GM12873 (cell line): Measurements from ENCODE around the gene CSTPP1.

Source experiments
- TF ChIP-seq, protein P1 (sequence below): IDR thresholded peaks from 2 replicates; pipeline ENCODE4 v1.5.1; 2012; ENCODE audit warnings: low read depth, mild to moderate bottlenecking, moderate library complexity, low read length, control low read depth; ENCODE audit not compliant: insufficient read depth; ENCODE audit errors: missing control alignments

The CSTPP1 gene

GRCh38 chr11:46918788-46919513 is 17.6 kb upstream of the CSTPP1 start:
- TF ChIP-seq, protein P1, sequence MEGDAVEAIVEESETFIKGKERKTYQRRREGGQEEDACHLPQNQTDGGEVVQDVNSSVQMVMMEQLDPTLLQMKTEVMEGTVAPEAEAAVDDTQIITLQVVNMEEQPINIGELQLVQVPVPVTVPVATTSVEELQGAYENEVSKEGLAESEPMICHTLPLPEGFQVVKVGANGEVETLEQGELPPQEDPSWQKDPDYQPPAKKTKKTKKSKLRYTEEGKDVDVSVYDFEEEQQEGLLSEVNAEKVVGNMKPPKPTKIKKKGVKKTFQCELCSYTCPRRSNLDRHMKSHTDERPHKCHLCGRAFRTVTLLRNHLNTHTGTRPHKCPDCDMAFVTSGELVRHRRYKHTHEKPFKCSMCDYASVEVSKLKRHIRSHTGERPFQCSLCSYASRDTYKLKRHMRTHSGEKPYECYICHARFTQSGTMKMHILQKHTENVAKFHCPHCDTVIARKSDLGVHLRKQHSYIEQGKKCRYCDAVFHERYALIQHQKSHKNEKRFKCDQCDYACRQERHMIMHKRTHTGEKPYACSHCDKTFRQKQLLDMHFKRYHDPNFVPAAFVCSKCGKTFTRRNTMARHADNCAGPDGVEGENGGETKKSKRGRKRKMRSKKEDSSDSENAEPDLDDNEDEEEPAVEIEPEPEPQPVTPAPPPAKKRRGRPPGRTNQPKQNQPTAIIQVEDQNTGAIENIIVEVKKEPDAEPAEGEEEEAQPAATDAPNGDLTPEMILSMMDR, result no peak

DNA sequence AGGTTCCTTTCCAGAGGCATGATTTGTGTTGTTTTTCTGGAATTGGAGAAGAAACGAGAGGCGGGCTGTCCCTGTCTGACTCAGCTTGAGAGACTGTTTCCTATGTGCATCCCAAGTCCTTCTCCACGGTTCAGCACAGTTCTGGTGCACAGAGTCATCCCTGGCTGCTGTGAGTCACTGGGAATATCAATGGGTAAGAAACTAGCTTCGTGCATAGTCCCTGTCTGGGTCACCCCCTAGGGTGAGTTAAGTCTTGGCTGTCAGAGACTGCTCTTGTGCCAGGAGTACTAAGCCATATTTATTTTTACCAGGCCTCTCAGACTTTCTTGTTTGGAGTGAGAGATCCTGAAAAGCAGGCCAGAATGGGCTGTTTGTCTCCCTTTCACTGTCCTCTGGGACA is 15.8 kb upstream of the CSTPP1 start:
- TF ChIP-seq, protein P1, result no peak

- TF ChIP-seq, protein P1, result no peak
These were observed 6.5 kb upstream of the CSTPP1 start for GRCh38 chr11:46930089-46930488.

DNA sequence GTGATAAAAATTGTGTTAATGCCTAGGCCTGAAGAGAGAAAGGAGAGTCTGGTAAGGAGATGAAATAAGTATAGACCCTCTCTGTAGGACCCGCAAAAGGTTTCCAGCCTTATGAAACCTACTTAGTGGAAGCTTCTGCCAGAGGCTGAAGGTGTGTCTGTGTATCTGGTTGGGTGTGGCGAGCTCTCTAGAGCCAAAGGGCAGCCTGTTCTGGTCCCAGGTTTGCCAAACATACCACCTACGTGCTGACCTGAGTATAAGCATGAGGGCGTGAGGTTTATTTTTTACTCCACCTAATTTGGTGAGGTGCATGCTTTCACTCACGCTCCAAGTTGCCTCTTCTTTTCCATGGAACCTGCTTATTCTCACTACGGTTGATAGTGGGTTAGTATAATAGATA is 5.6 kb downstream of the CSTPP1 start:
- TF ChIP-seq, protein P1, result no peak

DNA sequence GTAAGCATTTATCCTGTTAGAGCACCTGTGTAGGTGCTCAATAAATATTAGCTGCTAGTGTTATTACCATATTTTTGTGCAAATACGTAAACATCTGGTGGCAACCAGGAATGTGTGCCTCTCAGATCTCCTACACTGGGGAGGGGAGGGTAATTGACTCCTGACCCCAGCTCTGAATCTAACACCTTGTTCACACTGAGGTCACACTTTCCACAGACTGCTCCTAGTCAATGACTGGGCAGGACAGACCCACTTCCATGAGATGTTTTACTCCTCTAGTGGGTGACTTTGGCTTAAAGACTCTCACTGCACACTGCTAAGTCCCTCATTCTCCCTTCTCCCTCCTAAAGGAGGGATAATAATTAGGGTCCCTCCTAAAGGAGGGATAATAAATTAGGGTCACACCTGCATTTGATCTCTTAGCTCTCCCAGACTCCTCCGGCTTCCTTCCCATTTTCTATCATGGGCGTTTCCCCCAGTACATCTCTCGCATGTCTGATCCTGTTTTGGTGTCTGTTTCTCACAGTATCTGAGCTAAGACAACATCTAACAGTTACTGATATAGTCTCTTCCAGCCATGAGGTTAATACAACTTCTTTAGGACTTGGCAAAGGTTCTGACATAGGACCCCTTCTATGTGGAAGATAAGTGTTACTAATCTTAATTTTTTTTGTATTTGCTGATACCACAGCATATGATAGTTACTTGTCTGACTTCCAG is 8.0 kb downstream of the CSTPP1 start:
- TF ChIP-seq, protein P1, result no peak

DNA sequence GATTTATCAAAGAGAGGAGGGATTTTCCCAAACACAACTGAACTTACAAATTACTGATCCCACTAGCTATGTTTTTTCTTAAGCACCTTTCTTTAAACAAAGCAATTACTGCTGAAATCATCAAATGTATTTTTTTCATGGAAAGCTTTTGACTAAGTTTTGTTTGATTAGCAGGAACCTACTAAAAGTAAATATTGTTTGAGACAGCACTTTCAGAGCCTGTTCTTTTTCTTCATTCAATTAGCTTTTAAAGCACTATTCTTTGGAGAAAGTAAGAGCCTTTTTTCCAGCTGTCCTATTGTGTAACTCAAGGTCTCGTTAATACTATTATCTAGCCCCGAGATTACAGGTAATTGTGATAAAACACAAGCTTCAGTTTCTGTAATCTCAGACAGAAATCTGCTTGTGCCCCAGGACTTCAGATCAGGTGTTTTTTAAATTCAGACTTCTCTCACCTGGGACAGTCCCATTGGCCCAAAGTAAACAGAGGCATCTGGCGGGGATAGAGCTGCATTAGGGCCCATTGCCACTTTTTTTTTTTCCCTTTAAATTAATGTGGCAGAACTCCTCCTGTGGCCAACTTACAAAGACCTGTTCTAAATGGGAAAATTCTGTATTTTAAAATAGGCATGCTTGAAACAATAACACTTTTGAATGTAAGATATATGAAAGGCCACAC is 11.0 kb downstream of the CSTPP1 start:
- TF ChIP-seq, protein P1, result no peak
